Endodermal cell (in vitro differentiated cells): ENCODE results near the gene REEP5. TPM values are rescaled to one million over a fixed set of nuclear protein-coding genes. Genes with fewer than 3 reads are reported as not detected.

Experiments used
- DNase-seq: peaks from one replicate; pipeline ENCODE4 v3.0.0-alpha.2; 2017
- H3K27ac ChIP-seq: 2 replicates; pipeline ENCODE4 v1.5.1; 2013; ENCODE audit warnings: mild to moderate bottlenecking, low read depth, low read length, moderate library complexity
- H3K27me3 ChIP-seq: 2 replicates; pipeline ENCODE4 v1.6.1; 2013; ENCODE audit warnings: mild to moderate bottlenecking, low read length, moderate library complexity; ENCODE audit not compliant: insufficient read depth, control insufficient read depth, poor library complexity, severe bottlenecking
- H3K36me3 ChIP-seq: 2 replicates; pipeline ENCODE4 v1.7.0; 2013; ENCODE audit warnings: mild to moderate bottlenecking, low read length, moderate library complexity; ENCODE audit not compliant: control insufficient read depth, insufficient read depth
- H3K4me1 ChIP-seq: one replicate; pipeline ENCODE4 v1.7.0; 2013; ENCODE audit warnings: low read length; ENCODE audit not compliant: control insufficient read depth, insufficient read depth
- H3K4me3 ChIP-seq: 2 replicates; pipeline ENCODE4 v1.5.1; 2013; ENCODE audit warnings: mild to moderate bottlenecking, low read length, moderate library complexity
- H3K9ac ChIP-seq: 2 replicates; pipeline ENCODE4 v1.6.1; 2013; ENCODE audit warnings: mild to moderate bottlenecking, low read length, moderate library complexity; ENCODE audit not compliant: poor library complexity, severe bottlenecking; ENCODE audit errors: extremely low read depth
- H3K9me3 ChIP-seq: 2 replicates; pipeline ENCODE4 v1.6.1; 2013; ENCODE audit warnings: mild to moderate bottlenecking, low read length, moderate library complexity; ENCODE audit not compliant: control insufficient read depth
- H3K27ac Mint-ChIP-seq: 2 replicates; pipeline ENCODE4 v1.8.0; 2020; ENCODE audit warnings: mixed read lengths
- H3K27me3 Mint-ChIP-seq: 2 replicates; pipeline ENCODE4 v1.8.0; 2021; ENCODE audit warnings: mild to moderate bottlenecking, mixed read lengths; ENCODE audit not compliant: insufficient read depth
- H3K36me3 Mint-ChIP-seq: 2 replicates; pipeline ENCODE4 v1.8.0; 2020; ENCODE audit warnings: low read depth, mixed read lengths
- H3K4me1 Mint-ChIP-seq: 2 replicates; pipeline ENCODE4 v1.8.0; 2020; ENCODE audit warnings: mixed read lengths
- H3K4me3 Mint-ChIP-seq: 2 replicates; pipeline ENCODE4 v1.8.0; 2020; ENCODE audit warnings: mild to moderate bottlenecking, moderate library complexity, mixed read lengths
- H3K9me3 Mint-ChIP-seq: 2 replicates; pipeline ENCODE4 v1.8.0; 2020; ENCODE audit warnings: mild to moderate bottlenecking, mixed read lengths
- WGBS, 2 experiments: methylation state at CpG; one replicate each; pipeline versions ENCODE4 v1.1.5 to v1.1.7; 2013; ENCODE audit warnings: missing lambda C conversion rate in 2 of 2, mixed read lengths in 1 of 2; ENCODE audit not compliant: insufficient coverage in 1 of 2, insufficient read length in 1 of 2; 5-methylcytosine and 5-hydroxymethylcytosine counted together
- total RNA-seq, 2 donors: library from RNA; stranded (reverse); fragmentation: NEBNext Ultra II Directional in 1 of 2; extraction: Animal tissue kit (Norgen Biotek cat#: 25700) in 1 of 2; gene quantifications; 2 replicates in 1 of 2; 3 replicates in 1 of 2; pipeline ENCODE4 v1.2.1, GENCODE V29; 2021
- TF ChIP-seq, protein P1 (sequence below): fragments of 200-600 bp; sonication (generic); conservative IDR thresholded peaks from 2 replicates; pipeline ENCODE4 v1.5.0; 2021; ENCODE audit warnings: antibody characterized with exemption, mild to moderate bottlenecking

The REEP5 gene
- total RNA-seq, 2 donors from 2014 or later, result 42.1 to 42.3 TPM

DNA sequence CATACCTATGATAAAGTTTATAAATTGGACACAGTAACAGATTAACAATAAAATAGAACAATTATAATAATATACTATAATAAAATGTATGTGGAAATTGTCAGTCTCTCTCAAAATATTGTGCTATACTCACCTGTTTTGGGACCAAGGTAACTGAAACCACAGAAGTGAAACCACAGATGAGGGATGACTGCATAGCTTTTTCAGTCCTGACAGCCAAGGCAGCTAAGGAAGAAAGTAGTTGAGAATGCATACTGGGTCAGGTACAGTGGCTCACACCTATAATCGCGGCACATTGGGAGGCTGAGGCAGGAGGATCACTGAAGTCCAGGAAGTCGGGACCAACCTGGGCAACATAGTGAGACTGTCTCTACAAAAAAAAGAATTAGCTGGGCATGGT lies 52.1 kb downstream of the REEP5 start:
- Histone ChIP-seq H3K9ac (no peak overlapping the region), H3K36me3 (peaks cover 74% of the 10 kb centered on the region), H3K27ac (no peak overlapping the region), H3K4me3 (no peak overlapping the region), H3K27me3 (no peaks in the 10 kb centered on the region), H3K9me3 (no peaks in the 10 kb centered on the region), H3K4me1 (no peaks in the 10 kb centered on the region)
- Mint-ChIP-seq H3K27me3 (no peaks in the 10 kb centered on the region), H3K36me3 (peaks cover 72% of the 10 kb centered on the region), H3K27ac (no peak overlapping the region), H3K9me3 (no peaks in the 10 kb centered on the region), H3K4me1 (peaks cover 2% of the 10 kb centered on the region), H3K4me3 (no peak overlapping the region)
- no peak for DNase-seq
- WGBS, 2 experiments, result 97 to 99% methylated on average over 3 of the region's 3 CpGs
- TF ChIP-seq, protein P1, sequence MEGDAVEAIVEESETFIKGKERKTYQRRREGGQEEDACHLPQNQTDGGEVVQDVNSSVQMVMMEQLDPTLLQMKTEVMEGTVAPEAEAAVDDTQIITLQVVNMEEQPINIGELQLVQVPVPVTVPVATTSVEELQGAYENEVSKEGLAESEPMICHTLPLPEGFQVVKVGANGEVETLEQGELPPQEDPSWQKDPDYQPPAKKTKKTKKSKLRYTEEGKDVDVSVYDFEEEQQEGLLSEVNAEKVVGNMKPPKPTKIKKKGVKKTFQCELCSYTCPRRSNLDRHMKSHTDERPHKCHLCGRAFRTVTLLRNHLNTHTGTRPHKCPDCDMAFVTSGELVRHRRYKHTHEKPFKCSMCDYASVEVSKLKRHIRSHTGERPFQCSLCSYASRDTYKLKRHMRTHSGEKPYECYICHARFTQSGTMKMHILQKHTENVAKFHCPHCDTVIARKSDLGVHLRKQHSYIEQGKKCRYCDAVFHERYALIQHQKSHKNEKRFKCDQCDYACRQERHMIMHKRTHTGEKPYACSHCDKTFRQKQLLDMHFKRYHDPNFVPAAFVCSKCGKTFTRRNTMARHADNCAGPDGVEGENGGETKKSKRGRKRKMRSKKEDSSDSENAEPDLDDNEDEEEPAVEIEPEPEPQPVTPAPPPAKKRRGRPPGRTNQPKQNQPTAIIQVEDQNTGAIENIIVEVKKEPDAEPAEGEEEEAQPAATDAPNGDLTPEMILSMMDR, result no peak

- H3K4me3 ChIP-seq, result no peak overlapping the region
- no peak overlapping the region for H3K27ac ChIP-seq
- peaks cover 87% of the 10 kb centered on the region for H3K36me3 ChIP-seq
- DNase-seq, result no peak
- H3K27ac Mint-ChIP-seq, result no peak overlapping the region
- no peaks in the 10 kb centered on the region for H3K27me3 ChIP-seq
- H3K9me3 ChIP-seq, result no peaks in the 10 kb centered on the region
- peaks cover 12% of the 10 kb centered on the region for H3K4me1 Mint-ChIP-seq
- 97 to 98% methylated on average over 5 of the region's 5 CpGs for WGBS, 2 experiments
- peaks cover 78% of the 10 kb centered on the region for H3K36me3 Mint-ChIP-seq
- no peaks in the 10 kb centered on the region for H3K4me1 ChIP-seq
- H3K4me3 Mint-ChIP-seq, result no peak overlapping the region
- TF ChIP-seq, protein P1, result no peak
- H3K9ac ChIP-seq, result no peak overlapping the region
- no peaks in the 10 kb centered on the region for H3K27me3 Mint-ChIP-seq
- no peaks in the 10 kb centered on the region for H3K9me3 Mint-ChIP-seq
These were observed 54.6 kb downstream of the REEP5 start for GRCh38 chr5:112867411-112867810.

DNA sequence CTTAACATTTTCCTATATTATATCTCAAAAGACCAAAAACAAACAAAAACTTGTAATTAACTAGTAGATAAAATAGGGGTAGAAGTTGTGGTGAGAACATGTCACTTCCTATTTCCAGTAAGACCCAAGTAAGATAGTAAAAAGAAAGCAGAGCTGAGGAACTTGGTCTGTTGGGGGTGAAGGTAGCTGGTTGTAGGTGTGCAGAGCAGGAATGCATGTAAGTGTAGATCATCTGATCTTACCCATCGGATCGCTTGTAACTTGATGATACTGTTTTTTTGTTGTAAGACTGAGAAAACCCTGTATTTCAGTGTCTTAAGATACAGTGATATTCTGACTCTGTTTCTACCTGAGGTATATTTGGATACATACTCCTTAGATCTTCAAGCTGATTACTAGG lies 55.3 kb downstream of the REEP5 start:
- no peaks in the 10 kb centered on the region for H3K4me1 ChIP-seq
- Mint-ChIP-seq H3K27me3 (no peaks in the 10 kb centered on the region), H3K4me1 (peaks cover 18% of the 10 kb centered on the region), H3K9me3 (no peaks in the 10 kb centered on the region), H3K4me3 (no peak overlapping the region), H3K36me3 (peaks cover 79% of the 10 kb centered on the region), H3K27ac (no peak overlapping the region)
- no peak overlapping the region for H3K27ac ChIP-seq
- TF ChIP-seq, protein P1, result no peak
- no peak overlapping the region for H3K9ac ChIP-seq
- H3K9me3 ChIP-seq, result no peaks in the 10 kb centered on the region
- H3K36me3 ChIP-seq, result peaks cover 86% of the 10 kb centered on the region
- H3K4me3 ChIP-seq, result no peak overlapping the region
- no peaks in the 10 kb centered on the region for H3K27me3 ChIP-seq
- 98 to 100% methylated on average over 2 of the region's 2 CpGs for WGBS, 2 experiments
- no peak for DNase-seq
